ENCODE results near the gene FRMD4B. TPM values are rescaled to one million over a fixed set of nuclear protein-coding genes. Genes with fewer than 3 reads are reported as not detected.

The FRMD4B gene
- total RNA-seq, 1 experiment from 2014 or later = 0.90 TPM

DNA sequence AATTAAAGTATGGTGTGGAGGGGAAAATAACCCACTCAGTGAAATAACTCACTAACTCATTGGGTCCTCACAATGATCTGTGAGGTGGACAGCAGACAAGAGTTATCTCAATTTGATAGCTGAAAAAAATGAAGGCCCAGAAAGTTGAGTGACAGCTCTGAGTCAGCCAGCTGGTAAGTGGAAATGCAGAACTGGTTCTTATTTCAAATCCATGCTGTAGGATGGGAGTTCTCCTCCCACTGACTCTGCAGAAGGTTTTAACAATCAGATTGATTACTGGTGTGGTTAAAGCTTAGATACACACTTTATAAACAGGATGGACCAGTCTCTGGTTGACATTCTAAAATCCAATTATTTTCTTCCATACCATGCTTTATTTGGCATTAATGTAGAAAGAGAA is 176.5 kb downstream of the FRMD4B start:
- POLR2A ChIA-PET = no interaction called here
- ATAC-seq = no peak
- in situ Hi-C loops (cut with HindIII; ENCODE audit: low pct_unique_long_range_greater_than_20kb, low sequenced_read_pairs) = no loop called here
- no TSS peak for BruUV-seq (replicated peaks)
- no peak overlapping the region for H3K27ac ChIP-seq (ENCODE audit: low read length)
- TF ChIP-seq POLR2AphosphoS5 (IDR thresholded peaks at IDR 0.05; ENCODE audit: low read depth, low read length) (no peak), SIN3A (IDR thresholded peaks at IDR 0.05; ENCODE audit: borderline replicate concordance, insufficient read depth, low read depth, low read length) (no peak), TCF7L2 (IDR thresholded peaks at IDR 0.05; ENCODE audit: low read depth, low read length) (no peak)
- TF ChIP-seq, protein P1, sequence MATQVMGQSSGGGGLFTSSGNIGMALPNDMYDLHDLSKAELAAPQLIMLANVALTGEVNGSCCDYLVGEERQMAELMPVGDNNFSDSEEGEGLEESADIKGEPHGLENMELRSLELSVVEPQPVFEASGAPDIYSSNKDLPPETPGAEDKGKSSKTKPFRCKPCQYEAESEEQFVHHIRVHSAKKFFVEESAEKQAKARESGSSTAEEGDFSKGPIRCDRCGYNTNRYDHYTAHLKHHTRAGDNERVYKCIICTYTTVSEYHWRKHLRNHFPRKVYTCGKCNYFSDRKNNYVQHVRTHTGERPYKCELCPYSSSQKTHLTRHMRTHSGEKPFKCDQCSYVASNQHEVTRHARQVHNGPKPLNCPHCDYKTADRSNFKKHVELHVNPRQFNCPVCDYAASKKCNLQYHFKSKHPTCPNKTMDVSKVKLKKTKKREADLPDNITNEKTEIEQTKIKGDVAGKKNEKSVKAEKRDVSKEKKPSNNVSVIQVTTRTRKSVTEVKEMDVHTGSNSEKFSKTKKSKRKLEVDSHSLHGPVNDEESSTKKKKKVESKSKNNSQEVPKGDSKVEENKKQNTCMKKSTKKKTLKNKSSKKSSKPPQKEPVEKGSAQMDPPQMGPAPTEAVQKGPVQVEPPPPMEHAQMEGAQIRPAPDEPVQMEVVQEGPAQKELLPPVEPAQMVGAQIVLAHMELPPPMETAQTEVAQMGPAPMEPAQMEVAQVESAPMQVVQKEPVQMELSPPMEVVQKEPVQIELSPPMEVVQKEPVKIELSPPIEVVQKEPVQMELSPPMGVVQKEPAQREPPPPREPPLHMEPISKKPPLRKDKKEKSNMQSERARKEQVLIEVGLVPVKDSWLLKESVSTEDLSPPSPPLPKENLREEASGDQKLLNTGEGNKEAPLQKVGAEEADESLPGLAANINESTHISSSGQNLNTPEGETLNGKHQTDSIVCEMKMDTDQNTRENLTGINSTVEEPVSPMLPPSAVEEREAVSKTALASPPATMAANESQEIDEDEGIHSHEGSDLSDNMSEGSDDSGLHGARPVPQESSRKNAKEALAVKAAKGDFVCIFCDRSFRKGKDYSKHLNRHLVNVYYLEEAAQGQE (IDR thresholded peaks at IDR 0.05; ENCODE audit: insufficient read depth in 1 of 2, low read depth in 2 of 2, low read length in 1 of 2) = no peak
- TF ChIP-seq, protein P2, sequence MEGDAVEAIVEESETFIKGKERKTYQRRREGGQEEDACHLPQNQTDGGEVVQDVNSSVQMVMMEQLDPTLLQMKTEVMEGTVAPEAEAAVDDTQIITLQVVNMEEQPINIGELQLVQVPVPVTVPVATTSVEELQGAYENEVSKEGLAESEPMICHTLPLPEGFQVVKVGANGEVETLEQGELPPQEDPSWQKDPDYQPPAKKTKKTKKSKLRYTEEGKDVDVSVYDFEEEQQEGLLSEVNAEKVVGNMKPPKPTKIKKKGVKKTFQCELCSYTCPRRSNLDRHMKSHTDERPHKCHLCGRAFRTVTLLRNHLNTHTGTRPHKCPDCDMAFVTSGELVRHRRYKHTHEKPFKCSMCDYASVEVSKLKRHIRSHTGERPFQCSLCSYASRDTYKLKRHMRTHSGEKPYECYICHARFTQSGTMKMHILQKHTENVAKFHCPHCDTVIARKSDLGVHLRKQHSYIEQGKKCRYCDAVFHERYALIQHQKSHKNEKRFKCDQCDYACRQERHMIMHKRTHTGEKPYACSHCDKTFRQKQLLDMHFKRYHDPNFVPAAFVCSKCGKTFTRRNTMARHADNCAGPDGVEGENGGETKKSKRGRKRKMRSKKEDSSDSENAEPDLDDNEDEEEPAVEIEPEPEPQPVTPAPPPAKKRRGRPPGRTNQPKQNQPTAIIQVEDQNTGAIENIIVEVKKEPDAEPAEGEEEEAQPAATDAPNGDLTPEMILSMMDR (IDR thresholded peaks at IDR 0.05) = no peak
- H3K36me3 ChIP-seq (ENCODE audit: control insufficient read depth, insufficient read depth, low read length) = no peaks in the 10 kb centered on the region
- no peaks in the 10 kb centered on the region for H3K9me3 ChIP-seq (ENCODE audit: control insufficient read depth, insufficient read depth, low read depth, low read length)
- no peak overlapping the region for H3K4me3 ChIP-seq (ENCODE audit: low read depth in 2 of 2, low read length in 2 of 2)
- no peaks in the 10 kb centered on the region for H3K4me1 ChIP-seq (ENCODE audit: control insufficient read depth, insufficient read depth, low read length)
- CTCF ChIA-PET = no interaction called here
- intact Hi-C loops (cut with micrococcal nuclease; ENCODE audit: unreplicated experiment) = no loop called here
- H3K27me3 ChIP-seq (ENCODE audit: control insufficient read depth, insufficient read depth, low read length) = no peaks in the 10 kb centered on the region
- DNase-seq (ENCODE audit: low read depth, low spot score) = no peak

DNA sequence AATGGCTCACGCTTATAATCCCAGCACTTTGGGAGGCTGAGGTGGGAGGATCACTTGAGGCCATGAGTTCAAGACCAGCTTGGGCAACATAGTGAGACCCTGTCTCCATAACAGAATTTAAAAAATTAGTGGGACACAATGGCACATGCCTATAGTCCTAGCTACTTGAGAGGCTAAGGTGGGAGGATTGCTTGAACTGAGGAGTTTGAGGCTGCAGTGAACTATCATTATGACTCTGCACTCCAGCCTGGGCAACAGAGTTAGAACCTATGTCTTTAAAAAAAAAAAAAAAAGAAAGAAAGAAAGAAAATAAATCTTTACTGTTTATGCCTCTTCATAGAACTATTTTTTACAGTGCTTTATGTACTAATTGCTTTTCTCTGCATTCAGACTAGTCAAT is 178.9 kb downstream of the FRMD4B start:
- no peak for DNase-seq (ENCODE audit: low read depth, low spot score)
- CTCF ChIA-PET = no interaction called here
- no peak for ATAC-seq
- Histone ChIP-seq H3K27ac (ENCODE audit: low read length) (no peak overlapping the region), H3K9me3 (ENCODE audit: control insufficient read depth, insufficient read depth, low read depth, low read length) (no peaks in the 10 kb centered on the region), H3K27me3 (ENCODE audit: control insufficient read depth, insufficient read depth, low read length) (no peaks in the 10 kb centered on the region), H3K4me3 (ENCODE audit: low read depth in 2 of 2, low read length in 2 of 2) (no peak overlapping the region), H3K36me3 (ENCODE audit: control insufficient read depth, insufficient read depth, low read length) (no peaks in the 10 kb centered on the region), H3K4me1 (ENCODE audit: control insufficient read depth, insufficient read depth, low read length) (no peaks in the 10 kb centered on the region)
- POLR2A ChIA-PET = no interaction called here
- no TSS peak for BruUV-seq (replicated peaks)
- in situ Hi-C loops (cut with HindIII; ENCODE audit: low pct_unique_long_range_greater_than_20kb, low sequenced_read_pairs) (no loop called here), intact Hi-C loops (cut with micrococcal nuclease; ENCODE audit: unreplicated experiment) (no loop called here)
- TF ChIP-seq SIN3A (IDR thresholded peaks at IDR 0.05; ENCODE audit: borderline replicate concordance, insufficient read depth, low read depth, low read length) (no peak), TCF7L2 (IDR thresholded peaks at IDR 0.05; ENCODE audit: low read depth, low read length) (no peak), POLR2AphosphoS5 (IDR thresholded peaks at IDR 0.05; ENCODE audit: low read depth, low read length) (no peak)
- TF ChIP-seq, protein P1 (IDR thresholded peaks at IDR 0.05; ENCODE audit: insufficient read depth in 1 of 2, low read depth in 2 of 2, low read length in 1 of 2) = no peak
- TF ChIP-seq, protein P2 (IDR thresholded peaks at IDR 0.05) = no peak
